RPMI8226 (cell line): Measurements from ENCODE around the gene ADCY5.
"Not testable (repeated sequence)": the region's sequence is repeated elsewhere in the genome, so short reads cannot be mapped to it uniquely, and the experiment has no call there.

Experiments
- DNase-seq: peaks from one replicate; pipeline ENCODE4 v3.0.0-alpha.2; 2015

The ADCY5 gene

GRCh38 chr3:123448536-123449101, at the start of gene ADCY5:
Gene ADCY5, minus strand, starts transcription at chr3:123449090. Its CDS starts 545 bp downstream, at chr3:123448545.
- DNase-seq, result no peak

GRCh38 chr3:123493912-123494311, 45.0 kb upstream of the ADCY5 start:
- no peak for DNase-seq

GRCh38 chr3:123491966-123492587, 43.2 kb upstream of the ADCY5 start:
- no peak for DNase-seq

- DNase-seq, result peak; percentile 52
Observed at GRCh38 chr3:123489400-123490004, 40.6 kb upstream of the ADCY5 start.

- no peak for DNase-seq
Observed at GRCh38 chr3:123488645-123489347, 39.9 kb upstream of the ADCY5 start.

GRCh38 chr3:123487063-123487462, 38.2 kb upstream of the ADCY5 start:
- not testable (repeated sequence) for DNase-seq

GRCh38 chr3:123486460-123486859, 37.6 kb upstream of the ADCY5 start:
- DNase-seq, result no peak

- DNase-seq, result no peak
Observed at GRCh38 chr3:123485551-123485950, 36.7 kb upstream of the ADCY5 start.

- DNase-seq, result no peak
Observed at GRCh38 chr3:123483146-123483545, 34.3 kb upstream of the ADCY5 start.

- DNase-seq, result no peak
Observed at GRCh38 chr3:123481722-123482457, 33.0 kb upstream of the ADCY5 start.

- no peak for DNase-seq
Observed at GRCh38 chr3:123481071-123481470, 32.2 kb upstream of the ADCY5 start.

GRCh38 chr3:123480428-123480827, 31.5 kb upstream of the ADCY5 start:
- DNase-seq, result peak; percentile 73

- DNase-seq, result no peak
Observed at GRCh38 chr3:123479891-123480290, 31.0 kb upstream of the ADCY5 start.

GRCh38 chr3:123478314-123478713, 29.4 kb upstream of the ADCY5 start:
- no peak for DNase-seq

GRCh38 chr3:123476967-123477750, 28.3 kb upstream of the ADCY5 start:
- DNase-seq, result peak; percentile 73

GRCh38 chr3:123475786-123476185, 26.9 kb upstream of the ADCY5 start:
- DNase-seq, result no peak

- DNase-seq, result no peak
Observed at GRCh38 chr3:123471106-123471505, 22.2 kb upstream of the ADCY5 start.

- no peak for DNase-seq
Observed at GRCh38 chr3:123469323-123469995, 20.6 kb upstream of the ADCY5 start.

GRCh38 chr3:123467046-123467445, 18.2 kb upstream of the ADCY5 start:
- DNase-seq, result no peak

GRCh38 chr3:123464211-123464610, 15.3 kb upstream of the ADCY5 start:
- no peak for DNase-seq

- DNase-seq, result no peak
Observed at GRCh38 chr3:123459862-123460261, 11.0 kb upstream of the ADCY5 start.

GRCh38 chr3:123458255-123458654, 9.4 kb upstream of the ADCY5 start:
- DNase-seq, result no peak
